Measurements from ENCODE around the gene BLOC1S6. TPM values are rescaled to one million over a fixed set of nuclear protein-coding genes. Genes with fewer than 3 reads are reported as not detected.

Gene BLOC1S6
- total and polyA plus RNA-seq, 2 donors from 2014 or later: 14.8 to 35.0 TPM

DNA sequence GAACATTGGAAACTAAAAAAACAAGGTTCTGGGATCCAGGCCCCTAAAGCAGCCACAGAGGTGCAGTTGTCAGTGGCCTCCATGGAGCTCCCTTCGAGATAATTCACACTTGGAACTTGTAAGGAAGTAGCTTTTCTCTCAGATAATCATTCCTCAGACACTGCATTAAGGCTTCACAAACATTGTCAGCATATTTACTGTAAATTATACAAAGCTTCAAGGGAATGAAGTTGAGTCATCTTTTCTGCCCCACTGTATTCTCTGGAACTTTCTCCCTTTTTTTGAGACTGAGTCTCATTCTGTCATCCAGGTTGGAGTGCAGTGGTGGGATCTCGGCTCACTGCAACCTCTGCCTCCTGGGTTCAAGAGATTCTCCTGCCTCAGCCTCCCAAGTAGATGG, 7.1 kb downstream of the BLOC1S6 start:
- no peaks in the 10 kb centered on the region for H3K9me3 ChIP-seq (ENCODE audit: control insufficient read depth in 2 of 3, insufficient read depth in 1 of 3, low read length in 3 of 3)
- H3K4me3 ChIP-seq (ENCODE audit: low read length in 3 of 3): no peak overlapping the region
- peaks cover 0 to 2% (median 1%) of the 10 kb centered on the region in 3 donors for H3K4me1 ChIP-seq (ENCODE audit: control insufficient read depth in 2 of 3, insufficient read depth in 2 of 3, low read depth in 1 of 3, low read length in 3 of 3)
- intact Hi-C loops (cut with DNase I): no loop called here
- TF ChIP-seq, protein P1, sequence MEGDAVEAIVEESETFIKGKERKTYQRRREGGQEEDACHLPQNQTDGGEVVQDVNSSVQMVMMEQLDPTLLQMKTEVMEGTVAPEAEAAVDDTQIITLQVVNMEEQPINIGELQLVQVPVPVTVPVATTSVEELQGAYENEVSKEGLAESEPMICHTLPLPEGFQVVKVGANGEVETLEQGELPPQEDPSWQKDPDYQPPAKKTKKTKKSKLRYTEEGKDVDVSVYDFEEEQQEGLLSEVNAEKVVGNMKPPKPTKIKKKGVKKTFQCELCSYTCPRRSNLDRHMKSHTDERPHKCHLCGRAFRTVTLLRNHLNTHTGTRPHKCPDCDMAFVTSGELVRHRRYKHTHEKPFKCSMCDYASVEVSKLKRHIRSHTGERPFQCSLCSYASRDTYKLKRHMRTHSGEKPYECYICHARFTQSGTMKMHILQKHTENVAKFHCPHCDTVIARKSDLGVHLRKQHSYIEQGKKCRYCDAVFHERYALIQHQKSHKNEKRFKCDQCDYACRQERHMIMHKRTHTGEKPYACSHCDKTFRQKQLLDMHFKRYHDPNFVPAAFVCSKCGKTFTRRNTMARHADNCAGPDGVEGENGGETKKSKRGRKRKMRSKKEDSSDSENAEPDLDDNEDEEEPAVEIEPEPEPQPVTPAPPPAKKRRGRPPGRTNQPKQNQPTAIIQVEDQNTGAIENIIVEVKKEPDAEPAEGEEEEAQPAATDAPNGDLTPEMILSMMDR (IDR thresholded peaks at IDR 0.05; ENCODE audit: borderline replicate concordance, extremely low read depth, insufficient read depth): no peak
- peaks cover 0 to 13% (median 0%) of the 10 kb centered on the region in 3 donors for H3K36me3 ChIP-seq (ENCODE audit: control insufficient read depth in 2 of 3, insufficient read depth in 3 of 3, low read length in 3 of 3)
- H3K27me3 ChIP-seq (ENCODE audit: control insufficient read depth, insufficient read depth, low read length): no peaks in the 10 kb centered on the region
- DNase-seq: no peak
- no peak for FAIRE-seq
- no peak overlapping the region for H3K27ac ChIP-seq (ENCODE audit: low read depth in 2 of 2, low read length in 2 of 2)
- H3K9ac ChIP-seq (ENCODE audit: low read length in 3 of 3): no peak overlapping the region

DNA sequence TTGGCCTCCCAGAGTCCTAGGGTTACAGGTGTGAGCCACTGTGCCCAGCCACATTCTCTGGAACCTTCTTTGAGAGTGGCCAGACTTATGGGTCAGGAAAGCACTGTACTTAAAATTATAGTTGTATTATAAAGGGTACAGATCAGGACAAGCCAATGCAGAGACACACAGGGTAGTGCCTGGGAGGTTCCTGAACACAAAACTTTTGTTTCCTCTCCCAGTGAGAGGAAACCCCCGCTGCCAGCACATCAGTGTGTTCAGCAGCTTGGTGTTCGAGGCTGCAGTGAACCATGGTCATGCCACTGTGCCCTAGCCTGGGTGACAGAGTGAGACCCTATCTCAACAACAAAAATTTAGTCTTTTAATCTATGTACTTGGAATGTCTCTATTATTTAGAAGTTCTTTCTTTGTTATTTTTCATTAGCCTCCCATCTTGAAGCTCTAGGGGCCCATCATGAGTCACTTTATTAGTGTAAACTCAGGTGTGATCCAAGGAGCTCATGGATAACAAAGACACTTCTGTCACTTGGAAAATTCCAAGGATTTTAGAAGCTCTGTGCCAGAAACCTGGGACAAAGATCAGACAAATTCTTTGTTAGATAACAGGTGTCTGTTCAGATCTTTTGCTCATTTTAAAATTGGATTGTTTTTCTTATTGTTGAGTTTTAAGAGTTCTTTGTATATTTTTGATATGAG, 7.8 kb downstream of the BLOC1S6 start:
- Histone ChIP-seq H3K27ac (ENCODE audit: low read depth in 2 of 2, low read length in 2 of 2) (no peak overlapping the region), H3K27me3 (ENCODE audit: control insufficient read depth, insufficient read depth, low read length) (no peaks in the 10 kb centered on the region), H3K9me3 (ENCODE audit: control insufficient read depth in 2 of 3, insufficient read depth in 1 of 3, low read length in 3 of 3) (no peaks in the 10 kb centered on the region), H3K36me3 (ENCODE audit: control insufficient read depth in 2 of 3, insufficient read depth in 3 of 3, low read length in 3 of 3) (peaks cover 0 to 13% (median 0%) of the 10 kb centered on the region in 3 donors), H3K4me1 (ENCODE audit: control insufficient read depth in 2 of 3, insufficient read depth in 2 of 3, low read depth in 1 of 3, low read length in 3 of 3) (no peaks in the 10 kb centered on the region), H3K4me3 (ENCODE audit: low read length in 3 of 3) (no peak overlapping the region), H3K9ac (ENCODE audit: low read length in 3 of 3) (no peak overlapping the region)
- DNase-seq: no peak
- TF ChIP-seq, protein P1 (IDR thresholded peaks at IDR 0.05; ENCODE audit: borderline replicate concordance, extremely low read depth, insufficient read depth): no peak
- FAIRE-seq: no peak
- intact Hi-C loops (cut with DNase I): no loop called here

DNA sequence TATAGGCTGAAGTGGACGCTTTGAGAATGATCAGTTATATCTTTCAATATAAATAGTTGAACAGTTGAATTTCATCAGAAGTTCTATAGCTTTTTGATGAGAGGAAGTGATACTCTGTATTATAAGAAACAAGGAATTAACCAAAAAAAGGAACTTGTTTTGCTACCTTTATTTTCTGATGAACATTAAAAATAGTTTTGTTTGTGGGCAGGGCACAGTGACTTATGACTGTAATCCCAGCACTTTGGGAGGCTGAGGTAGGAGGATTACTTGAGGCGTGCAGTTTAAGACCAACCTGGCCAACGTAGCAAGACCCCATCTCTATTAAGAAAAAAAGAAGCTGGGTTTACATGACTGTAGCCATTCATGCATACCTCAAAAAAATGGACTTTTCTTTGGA, 16.7 kb downstream of the BLOC1S6 start:
- H3K4me1 ChIP-seq (ENCODE audit: control insufficient read depth in 2 of 3, insufficient read depth in 2 of 3, low read depth in 1 of 3, low read length in 3 of 3): no peaks in the 10 kb centered on the region
- DNase-seq (no peak), FAIRE-seq (no peak)
- intact Hi-C loops (cut with DNase I): no loop called here
- no peak overlapping the region for H3K27ac ChIP-seq (ENCODE audit: low read depth in 2 of 2, low read length in 2 of 2)
- no peak overlapping the region for H3K9ac ChIP-seq (ENCODE audit: low read length in 3 of 3)
- no peaks in the 10 kb centered on the region for H3K9me3 ChIP-seq (ENCODE audit: control insufficient read depth in 2 of 3, insufficient read depth in 1 of 3, low read length in 3 of 3)
- H3K4me3 ChIP-seq (ENCODE audit: low read length in 3 of 3): no peak overlapping the region
- TF ChIP-seq, protein P1 (IDR thresholded peaks at IDR 0.05; ENCODE audit: borderline replicate concordance, extremely low read depth, insufficient read depth): no peak
- no peaks in the 10 kb centered on the region for H3K27me3 ChIP-seq (ENCODE audit: control insufficient read depth, insufficient read depth, low read length)
- peaks cover 0 to 9% (median 2%) of the 10 kb centered on the region in 3 donors for H3K36me3 ChIP-seq (ENCODE audit: control insufficient read depth in 2 of 3, insufficient read depth in 3 of 3, low read length in 3 of 3)

Data from kidney (tissue), 14 donors.